HG03565 (cell line): ENCODE results near the gene ITFG2.
"Not testable (repeated sequence)": the region's sequence is repeated elsewhere in the genome, so short reads cannot be mapped to it uniquely, and the experiment has no call there.

Experiments
- ATAC-seq: cut with Tn5 transposase; IDR thresholded peaks from one replicate; pipeline ENCODE4 v1.9.1; 2021; ENCODE audit warnings: mild to moderate bottlenecking, moderate library complexity; ENCODE audit not compliant: unreplicated experiment

The ITFG2 gene

GRCh38 chr12:2858944-2859421, 46.5 kb downstream of the ITFG2 start:
- ATAC-seq: no peak

DNA sequence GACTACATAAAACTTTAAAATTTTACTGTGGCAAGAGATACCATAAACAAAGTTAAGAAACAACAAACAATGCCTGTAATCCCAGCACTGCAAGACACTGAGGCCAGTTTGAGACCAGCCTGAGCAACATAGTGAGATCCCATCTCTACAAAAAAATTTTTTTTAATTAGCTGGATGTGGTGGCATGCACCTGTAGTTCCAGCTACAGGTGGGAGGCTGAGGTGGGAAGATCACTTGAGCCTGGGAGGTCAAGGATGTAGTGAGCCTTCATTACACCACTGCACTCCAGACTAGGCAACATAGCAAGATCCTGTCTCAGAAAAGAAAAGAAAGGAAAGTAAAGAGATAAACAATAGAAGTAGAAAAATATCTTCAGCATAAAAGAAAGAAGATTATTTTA, 47.7 kb downstream of the ITFG2 start:
- ATAC-seq: no peak

- ATAC-seq: no peak
Measured at GRCh38 chr12:2862876-2863275, 50.4 kb downstream of the ITFG2 start.

GRCh38 chr12:2863402-2863801, 50.9 kb downstream of the ITFG2 start:
- ATAC-seq: not testable (repeated sequence)

DNA sequence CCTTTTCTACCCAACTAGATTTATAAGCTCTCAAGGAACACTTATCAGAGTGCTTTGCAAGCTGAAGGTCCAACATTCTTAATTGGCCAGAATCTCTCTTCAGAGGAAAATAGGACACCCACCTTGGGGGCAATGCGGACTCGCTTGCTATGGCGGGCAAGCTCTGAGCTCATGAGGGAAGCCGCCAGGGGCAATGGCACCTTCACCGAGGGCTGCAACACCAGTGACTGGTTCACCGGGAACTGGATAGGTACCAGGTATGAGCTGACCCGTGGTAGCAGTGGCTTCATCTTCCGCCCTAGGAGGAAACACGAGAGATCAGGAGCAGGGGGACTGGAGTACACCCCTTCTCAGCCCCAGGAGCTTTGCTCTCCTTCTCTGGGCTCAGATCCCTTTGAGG, 51.7 kb downstream of the ITFG2 start:
- ATAC-seq: no peak

GRCh38 chr12:2868986-2869632, 56.6 kb downstream of the ITFG2 start:
- ATAC-seq: not testable (repeated sequence)
